Measurements from ENCODE around the gene ULK3. TPM values are rescaled to one million over a fixed set of nuclear protein-coding genes. Genes with fewer than 3 reads are reported as not detected.

ULK3 gene
- total RNA-seq, 2 experiments from 2014 or later: 56.9 to 58.0 TPM

- no peaks in the 10 kb centered on the region for H3K27me3 Mint-ChIP-seq (ENCODE audit: low read depth)
- peak overlapping the region; percentile 28 for H3K4me3 Mint-ChIP-seq
- no peak for ATAC-seq
- POLR2A ChIA-PET: interaction anchor here (0.6 to 20.1 kb wide), 2 partner anchors 20 to 182 kb away, joined by 4 to 670 read pairs; partner anchors contain the start of gene CSK
- no peaks in the 10 kb centered on the region for H3K9me3 Mint-ChIP-seq (ENCODE audit: insufficient read depth)
- CTCF ChIA-PET: interaction anchor here (0.5 to 25.5 kb wide), 9 partner anchors 12 to 166 kb away, joined by 3 to 1683 read pairs (median 4); partner anchors contain the start of gene CSK
- H3K4me1 Mint-ChIP-seq (ENCODE audit: low read depth): peaks cover 63% of the 10 kb centered on the region
- H3K36me3 Mint-ChIP-seq (ENCODE audit: low read depth): peaks cover 72% of the 10 kb centered on the region
- DNase-seq: no peak
- peak overlapping the region; percentile 81 for H3K27ac Mint-ChIP-seq
These were observed 44.3 kb downstream of the ULK3 start for GRCh38 chr15:74798388-74799254.

- CTCF ChIA-PET: interaction anchor here (1.3 to 25.5 kb wide), 4 partner anchors 17 to 163 kb away, joined by 3 to 1683 read pairs (median 4); partner anchors contain the start of gene CSK
- H3K36me3 Mint-ChIP-seq (ENCODE audit: low read depth): peaks cover 69% of the 10 kb centered on the region
- no peaks in the 10 kb centered on the region for H3K27me3 Mint-ChIP-seq (ENCODE audit: low read depth)
- peaks cover 84% of the 10 kb centered on the region for H3K4me1 Mint-ChIP-seq (ENCODE audit: low read depth)
- H3K9me3 Mint-ChIP-seq (ENCODE audit: insufficient read depth): no peaks in the 10 kb centered on the region
- peak; percentile 59 for DNase-seq
- POLR2A ChIA-PET: interaction anchor here (20.1 kb wide), 1 partner anchor 17 kb away, joined by 670 read pairs; the partner anchor contains the start of gene CSK
- ATAC-seq: peak; percentile 18
- H3K27ac Mint-ChIP-seq: peak overlapping the region; percentile 86
- H3K4me3 Mint-ChIP-seq: peak overlapping the region; percentile 27
These were observed 46.9 kb downstream of the ULK3 start for GRCh38 chr15:74795966-74796625.

- H3K27me3 Mint-ChIP-seq (ENCODE audit: low read depth): no peaks in the 10 kb centered on the region
- H3K9me3 Mint-ChIP-seq (ENCODE audit: insufficient read depth): no peaks in the 10 kb centered on the region
- peak overlapping the region; percentile 48 for H3K4me3 Mint-ChIP-seq
- H3K27ac Mint-ChIP-seq: peak overlapping the region; percentile 89
- peaks cover 89% of the 10 kb centered on the region for H3K4me1 Mint-ChIP-seq (ENCODE audit: low read depth)
- no peak for ATAC-seq
- ChIA-PET POLR2A (interaction anchor here (20.1 kb wide), 1 partner anchor 16 kb away, joined by 670 read pairs; the partner anchor contains the start of gene CSK), CTCF (interaction anchor here (1.4 to 25.5 kb wide), 5 partner anchors 10 to 179 kb away, joined by 3 to 1683 read pairs (median 5); partner anchors contain the start of genes CLK3 and CSK)
- DNase-seq: no peak
- peaks cover 65% of the 10 kb centered on the region for H3K36me3 Mint-ChIP-seq (ENCODE audit: low read depth)
These were observed 48.0 kb downstream of the ULK3 start for GRCh38 chr15:74794970-74795349.

- ChIA-PET POLR2A (interaction anchor here (20.1 kb wide), 1 partner anchor 16 kb away, joined by 670 read pairs; the partner anchor contains the start of gene CSK), CTCF (interaction anchor here (0.7 to 25.5 kb wide), 19 partner anchors 10 to 424 kb away, joined by 3 to 1683 read pairs (median 4); partner anchors contain the start of genes CLK3, CPLX3, CSK and ULK3)
- Mint-ChIP-seq H3K27ac (peak overlapping the region; percentile 89), H3K4me1 (ENCODE audit: low read depth) (peaks cover 89% of the 10 kb centered on the region), H3K9me3 (ENCODE audit: insufficient read depth) (no peaks in the 10 kb centered on the region), H3K4me3 (peak overlapping the region; percentile 48), H3K27me3 (ENCODE audit: low read depth) (no peaks in the 10 kb centered on the region), H3K36me3 (ENCODE audit: low read depth) (peaks cover 65% of the 10 kb centered on the region)
- DNase-seq (no peak), ATAC-seq (no peak)
These were observed 48.5 kb downstream of the ULK3 start for GRCh38 chr15:74794248-74794969.

- peak; percentile 79 for DNase-seq
- Mint-ChIP-seq H3K27me3 (ENCODE audit: low read depth) (no peaks in the 10 kb centered on the region), H3K9me3 (ENCODE audit: insufficient read depth) (no peaks in the 10 kb centered on the region), H3K36me3 (ENCODE audit: low read depth) (peaks cover 63% of the 10 kb centered on the region), H3K27ac (peak overlapping the region; percentile 82), H3K4me1 (ENCODE audit: low read depth) (peaks cover 89% of the 10 kb centered on the region), H3K4me3 (peak overlapping the region; percentile 19)
- ChIA-PET POLR2A (interaction anchor here (0.7 to 20.1 kb wide), 3 partner anchors 11 to 253 kb away, joined by 3 to 670 read pairs (median 3); partner anchors contain the start of genes ARID3B and CSK), CTCF (interaction anchor here (0.7 to 25.5 kb wide), 27 partner anchors 11 to 423 kb away, joined by 3 to 1683 read pairs (median 4); partner anchors contain the start of genes CLK3, CPLX3, CSK and CYP1A1)
- ATAC-seq: peak; percentile 31
These were observed 49.6 kb downstream of the ULK3 start for GRCh38 chr15:74793135-74794028.

- POLR2A ChIA-PET: interaction anchor here (1.0 to 20.1 kb wide), 3 partner anchors 12 to 51 kb away, joined by 3 to 670 read pairs (median 3); partner anchors contain the start of genes CSK and ULK3
- DNase-seq (no peak), ATAC-seq (no peak)
- CTCF ChIA-PET: interaction anchor here (0.5 to 25.5 kb wide), 12 partner anchors 12 to 171 kb away, joined by 3 to 1683 read pairs (median 8); partner anchors contain the start of gene CSK
- Mint-ChIP-seq H3K4me1 (ENCODE audit: low read depth) (peaks cover 88% of the 10 kb centered on the region), H3K9me3 (ENCODE audit: insufficient read depth) (no peaks in the 10 kb centered on the region), H3K27ac (peak overlapping the region; percentile 82), H3K36me3 (ENCODE audit: low read depth) (peaks cover 63% of the 10 kb centered on the region), H3K27me3 (ENCODE audit: low read depth) (no peaks in the 10 kb centered on the region), H3K4me3 (peak overlapping the region; percentile 19)
These were observed 50.5 kb downstream of the ULK3 start for GRCh38 chr15:74792227-74793016.

GRCh38 chr15:74791667-74792066, 51.3 kb downstream of the ULK3 start:
- Mint-ChIP-seq H3K27me3 (ENCODE audit: low read depth) (no peaks in the 10 kb centered on the region), H3K4me1 (ENCODE audit: low read depth) (peaks cover 93% of the 10 kb centered on the region), H3K27ac (peak overlapping the region; percentile 82), H3K4me3 (peak overlapping the region; percentile 19), H3K36me3 (ENCODE audit: low read depth) (peaks cover 69% of the 10 kb centered on the region), H3K9me3 (ENCODE audit: insufficient read depth) (no peaks in the 10 kb centered on the region)
- POLR2A ChIA-PET: interaction anchor here (1.0 to 20.1 kb wide), 2 partner anchors 13 to 52 kb away, joined by 3 to 670 read pairs; partner anchors contain the start of genes CSK and ULK3
- DNase-seq (no peak), ATAC-seq (no peak)
- CTCF ChIA-PET: interaction anchor here (4.6 to 25.5 kb wide), 2 partner anchors 13 to 157 kb away, joined by 33 to 1683 read pairs; partner anchors contain the start of gene CSK

GRCh38 chr15:74791007-74791406, 51.9 kb downstream of the ULK3 start:
- POLR2A ChIA-PET: interaction anchor here (20.1 kb wide), 1 partner anchor 12 kb away, joined by 670 read pairs; the partner anchor contains the start of gene CSK
- Mint-ChIP-seq H3K4me3 (peak overlapping the region; percentile 19), H3K4me1 (ENCODE audit: low read depth) (peaks cover 89% of the 10 kb centered on the region), H3K9me3 (ENCODE audit: insufficient read depth) (no peaks in the 10 kb centered on the region), H3K36me3 (ENCODE audit: low read depth) (peaks cover 68% of the 10 kb centered on the region), H3K27me3 (ENCODE audit: low read depth) (no peaks in the 10 kb centered on the region), H3K27ac (peak overlapping the region; percentile 82)
- ATAC-seq (no peak), DNase-seq (no peak)
- CTCF ChIA-PET: interaction anchor here (4.6 to 25.5 kb wide), 3 partner anchors 2 to 156 kb away, joined by 33 to 1683 read pairs (median 1683); partner anchors contain the start of gene CSK

GRCh38 chr15:74790080-74790916, 52.7 kb downstream of the ULK3 start:
- H3K27me3 Mint-ChIP-seq (ENCODE audit: low read depth): no peaks in the 10 kb centered on the region
- H3K9me3 Mint-ChIP-seq (ENCODE audit: insufficient read depth): no peaks in the 10 kb centered on the region
- POLR2A ChIA-PET: interaction anchor here (20.1 to 23.0 kb wide), 2 partner anchors 2 to 12 kb away, joined by 670 read pairs; partner anchors contain the start of gene CSK
- CTCF ChIA-PET: interaction anchor here (0.7 to 25.5 kb wide), 6 partner anchors 2 to 160 kb away, joined by 3 to 1683 read pairs (median 18); partner anchors contain the start of gene CSK
- peaks cover 69% of the 10 kb centered on the region for H3K36me3 Mint-ChIP-seq (ENCODE audit: low read depth)
- H3K4me3 Mint-ChIP-seq: peak overlapping the region; percentile 90
- peaks cover 87% of the 10 kb centered on the region for H3K4me1 Mint-ChIP-seq (ENCODE audit: low read depth)
- ATAC-seq: no peak
- peak overlapping the region; percentile 99 for H3K27ac Mint-ChIP-seq
- DNase-seq: peak; percentile 54

Measured in activated CD8-positive, alpha-beta T cell treated with anti-CD3 and anti-CD28 coated beads, Interleukin-2, amount 10 ng/mL, durations not matched to agents 7 days and 5 days (primary cell).